SK-N-SH treated with all-trans-retinoic acid at 6 μM for 48 hours (cell line): Measurements from ENCODE around the gene CCDC174.

Experiments
- CREB5 ChIP-seq: fragments of 250-450 bp; sonication (Bioruptor Pico); IDR thresholded peaks from 2 replicates; pipeline ENCODE4 v1.5.1; 2020; ENCODE audit warnings: low read depth, mild to moderate bottlenecking, moderate library complexity
- ISL1 ChIP-seq: fragments of 250-450 bp; sonication (Bioruptor Pico); IDR thresholded peaks from 2 replicates; pipeline ENCODE4 v2.1.2; 2022; ENCODE audit warnings: mild to moderate bottlenecking, moderate library complexity
- RARB ChIP-seq: fragments of 250-450 bp; sonication (Bioruptor Pico); IDR thresholded peaks from 2 replicates; pipeline ENCODE4 v1.8.0; 2021; ENCODE audit warnings: mild to moderate bottlenecking, moderate library complexity
- TCF4 ChIP-seq: fragments of 250-450 bp; sonication (Bioruptor Pico); IDR thresholded peaks from 2 replicates; pipeline ENCODE4 v1.8.0; 2021; ENCODE audit warnings: mild to moderate bottlenecking, moderate library complexity, borderline replicate concordance
- TOX ChIP-seq: fragments of 250-450 bp; sonication (Bioruptor Pico); IDR thresholded peaks from 2 replicates; pipeline ENCODE4 v1.8.0; 2021; ENCODE audit warnings: mild to moderate bottlenecking, moderate library complexity, borderline replicate concordance
- TSHZ2 ChIP-seq: fragments of 250-450 bp; sonication (Bioruptor Pico); IDR thresholded peaks from 2 replicates; pipeline ENCODE4 v1.5.0; 2020; ENCODE audit warnings: mild to moderate bottlenecking, moderate library complexity
- ZC3H10 ChIP-seq: fragments of 250-450 bp; sonication (Bioruptor Pico); IDR thresholded peaks from 2 replicates; pipeline ENCODE4 v1.5.1; 2021; ENCODE audit warnings: mild to moderate bottlenecking, moderate library complexity
- TF ChIP-seq, protein P1 (sequence below): fragments of 250-450 bp; sonication (Bioruptor Pico); IDR thresholded peaks from 2 replicates; pipeline ENCODE4 v1.8.0; 2020; ENCODE audit warnings: mild to moderate bottlenecking, moderate library complexity, borderline replicate concordance

- TF ChIP-seq ISL1 (CRISPR knock-in tag), result no peak
- no peak for TF ChIP-seq TOX (CRISPR knock-in tag)
- TF ChIP-seq ZC3H10 (CRISPR knock-in tag), result no peak
- TF ChIP-seq, protein P1, sequence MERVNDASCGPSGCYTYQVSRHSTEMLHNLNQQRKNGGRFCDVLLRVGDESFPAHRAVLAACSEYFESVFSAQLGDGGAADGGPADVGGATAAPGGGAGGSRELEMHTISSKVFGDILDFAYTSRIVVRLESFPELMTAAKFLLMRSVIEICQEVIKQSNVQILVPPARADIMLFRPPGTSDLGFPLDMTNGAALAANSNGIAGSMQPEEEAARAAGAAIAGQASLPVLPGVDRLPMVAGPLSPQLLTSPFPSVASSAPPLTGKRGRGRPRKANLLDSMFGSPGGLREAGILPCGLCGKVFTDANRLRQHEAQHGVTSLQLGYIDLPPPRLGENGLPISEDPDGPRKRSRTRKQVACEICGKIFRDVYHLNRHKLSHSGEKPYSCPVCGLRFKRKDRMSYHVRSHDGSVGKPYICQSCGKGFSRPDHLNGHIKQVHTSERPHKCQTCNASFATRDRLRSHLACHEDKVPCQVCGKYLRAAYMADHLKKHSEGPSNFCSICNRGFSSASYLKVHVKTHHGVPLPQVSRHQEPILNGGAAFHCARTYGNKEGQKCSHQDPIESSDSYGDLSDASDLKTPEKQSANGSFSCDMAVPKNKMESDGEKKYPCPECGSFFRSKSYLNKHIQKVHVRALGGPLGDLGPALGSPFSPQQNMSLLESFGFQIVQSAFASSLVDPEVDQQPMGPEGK (CRISPR knock-in tag), result no peak
- no peak for TF ChIP-seq TCF4
- no peak for TF ChIP-seq TSHZ2 (CRISPR knock-in tag)
- no peak for TF ChIP-seq RARB (CRISPR knock-in tag)
- no peak for TF ChIP-seq CREB5 (CRISPR knock-in tag)
Measured at GRCh38 chr3:14672588-14672987, 21.0 kb downstream of the CCDC174 start.
